SKM-1 (cell line): ENCODE data around the gene OCA2.

Source experiments
- DNase-seq: peaks from one replicate; lab custom pipeline; 2025; ENCODE audit not compliant: unreplicated experiment; lab: John Stamatoyannopoulos, UW

Gene OCA2

DNA sequence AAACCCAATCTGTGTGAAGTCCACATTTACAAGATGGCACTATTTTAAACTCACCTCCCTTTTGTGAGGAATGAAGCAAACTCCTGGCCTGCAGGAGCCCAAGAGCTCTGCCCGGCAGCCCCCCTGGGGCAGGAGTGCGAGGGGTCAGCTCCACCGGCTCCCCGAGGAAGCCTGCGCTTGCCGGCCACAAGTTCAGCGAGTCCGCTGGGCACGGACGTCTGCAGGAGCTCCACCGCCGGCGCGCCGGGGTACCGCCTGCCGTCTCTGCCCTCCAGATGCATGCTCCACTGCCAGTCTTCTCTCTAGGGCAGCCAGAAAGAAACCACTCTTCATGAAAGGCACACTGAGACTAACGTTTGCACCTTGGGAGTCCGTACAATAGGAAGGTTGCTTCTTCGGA lies 17.5 kb downstream of the OCA2 start:
- DNase-seq = no peak

- DNase-seq = no peak
Measured at GRCh38 chr15:28080386-28080785, 18.7 kb downstream of the OCA2 start.

- no peak for DNase-seq
Measured at GRCh38 chr15:28079313-28079969, 19.7 kb downstream of the OCA2 start.

GRCh38 chr15:28078191-28078719 lies 20.9 kb downstream of the OCA2 start:
- DNase-seq = no peak

DNA sequence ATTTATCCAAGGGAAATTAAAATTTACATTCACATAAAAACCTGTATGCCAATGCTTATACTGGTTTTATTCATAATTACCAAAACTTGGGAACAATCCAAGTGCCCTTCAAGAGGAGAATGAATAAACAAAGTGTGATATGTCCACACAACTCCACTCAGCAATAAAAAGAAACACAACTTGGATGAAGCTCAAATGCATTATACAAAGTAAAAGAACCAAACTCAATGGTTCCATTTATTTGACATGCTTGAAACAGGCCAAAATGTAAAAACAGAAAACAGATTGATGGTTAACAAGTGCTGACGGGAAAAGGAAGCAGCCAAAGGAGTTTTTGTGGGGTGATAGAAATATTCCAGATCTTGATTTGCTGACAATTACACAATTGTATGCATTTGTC lies 23.5 kb downstream of the OCA2 start:
- DNase-seq = no peak

DNA sequence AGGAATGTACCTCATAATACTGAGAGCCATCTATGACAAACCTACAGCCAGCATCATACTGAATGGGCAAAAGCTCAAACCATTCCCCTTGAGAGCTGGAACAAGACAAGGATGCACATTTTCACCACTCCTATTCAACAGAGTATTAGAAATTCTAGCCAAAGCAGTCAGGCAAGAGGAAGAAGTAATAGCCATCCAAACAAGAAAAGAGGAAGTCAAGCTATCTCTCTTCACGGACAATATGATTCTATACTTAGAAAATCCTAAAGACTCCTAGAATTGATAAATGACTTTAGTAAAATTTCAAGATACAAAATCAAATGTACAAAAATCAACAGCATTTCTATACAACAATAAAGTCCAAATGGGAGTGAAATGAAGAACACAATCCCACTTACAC lies 30.2 kb downstream of the OCA2 start:
- peak; percentile 10 for DNase-seq

DNA sequence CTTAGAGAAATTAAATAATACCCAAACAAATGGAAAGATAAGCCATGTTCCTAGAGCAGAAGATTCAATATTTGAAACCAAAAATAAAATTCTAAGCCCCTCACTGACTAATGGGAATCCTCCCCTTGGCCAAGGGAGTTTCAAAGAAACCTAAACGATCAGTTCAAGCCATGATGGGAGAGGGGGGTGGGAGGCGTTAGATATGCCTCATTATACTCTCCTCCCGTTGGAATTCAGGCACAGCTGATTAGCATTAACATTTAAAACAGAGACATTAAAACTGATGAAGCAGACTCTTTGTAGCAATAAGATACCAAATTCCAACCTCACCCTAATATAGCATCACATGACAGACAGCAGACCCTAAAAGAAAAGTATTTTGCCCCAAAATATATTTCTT lies 32.9 kb downstream of the OCA2 start:
- no peak for DNase-seq

DNA sequence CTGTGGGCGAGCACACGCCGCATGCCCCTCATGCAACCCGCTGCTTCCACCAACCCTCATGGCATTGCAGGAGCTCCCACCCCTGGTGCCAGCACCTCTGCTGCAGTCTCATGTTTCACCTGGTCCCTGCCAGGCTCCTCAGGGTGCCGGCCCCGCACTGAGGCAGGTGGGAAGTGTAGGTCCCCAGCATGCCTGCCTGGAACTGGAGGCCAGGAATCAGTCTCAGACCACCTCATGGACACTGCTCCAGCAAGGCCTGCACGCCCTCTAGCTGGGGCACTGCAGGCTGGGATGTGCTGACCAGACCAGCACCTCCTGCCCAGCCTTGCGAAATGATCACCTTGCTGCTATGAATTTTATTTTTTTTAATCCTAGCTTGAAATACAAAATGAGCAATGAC lies 39.1 kb downstream of the OCA2 start:
- no peak for DNase-seq

- DNase-seq = no peak
Measured at GRCh38 chr15:28058082-28058481, 41.0 kb downstream of the OCA2 start.

GRCh38 chr15:28051955-28052633 lies 47.0 kb downstream of the OCA2 start:
- DNase-seq = no peak

DNA sequence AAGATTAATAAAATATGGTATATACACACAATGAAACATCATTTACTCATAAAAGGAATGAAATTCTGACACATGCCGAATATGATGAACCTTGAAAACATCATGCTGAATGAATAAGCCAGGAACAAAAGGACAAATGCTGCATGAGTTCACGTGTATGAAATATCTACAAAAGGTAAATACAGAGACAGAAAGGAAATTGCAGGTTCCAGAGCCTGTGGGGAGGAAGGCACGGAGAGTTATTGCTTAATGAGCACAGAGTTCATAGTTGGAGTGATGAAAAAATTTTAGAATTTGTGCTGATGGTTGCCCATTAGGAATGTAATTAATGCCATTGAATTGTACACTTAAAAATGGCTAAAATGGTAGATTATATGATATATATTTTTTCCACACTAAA lies 49.5 kb downstream of the OCA2 start:
- DNase-seq = no peak

DNA sequence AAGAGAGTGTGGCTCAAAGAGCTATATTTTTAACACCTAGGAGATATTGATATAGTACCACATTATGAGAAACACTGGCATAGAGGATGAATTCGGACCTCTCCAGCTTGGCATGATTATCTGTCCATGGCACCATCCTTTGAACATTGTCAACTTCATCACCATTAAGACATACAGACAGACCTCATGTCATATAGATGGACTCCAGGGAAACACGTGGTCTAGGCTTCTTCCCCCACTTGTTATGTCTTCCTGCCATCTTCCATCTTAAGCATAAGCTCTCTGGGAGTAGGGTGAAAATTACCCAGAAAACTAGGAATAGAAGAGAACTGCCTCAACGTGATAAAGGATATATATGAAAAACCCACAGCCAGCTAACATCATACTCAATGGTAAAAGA lies 51.8 kb downstream of the OCA2 start:
- no peak for DNase-seq

- DNase-seq = no peak
Measured at GRCh38 chr15:28044121-28044672, 54.9 kb downstream of the OCA2 start.

DNA sequence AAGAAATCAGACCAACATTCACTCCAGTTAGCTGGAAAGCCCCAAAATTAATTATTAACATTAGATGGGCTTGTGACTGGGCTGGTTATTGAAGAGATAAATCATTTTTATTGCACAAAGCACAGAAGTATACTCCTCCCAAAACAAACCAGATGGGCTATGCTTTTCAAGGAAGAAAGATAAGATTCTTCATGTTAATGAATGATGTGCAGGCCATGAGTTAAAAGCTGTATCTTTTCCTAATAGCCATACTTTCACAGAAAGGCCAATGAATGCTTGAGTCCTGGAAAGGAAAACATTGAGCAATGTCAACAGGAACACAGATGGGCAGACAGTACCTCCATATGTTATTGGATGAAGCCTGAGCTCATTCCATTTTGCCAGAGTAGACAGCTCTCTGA lies 55.4 kb downstream of the OCA2 start:
- DNase-seq = no peak

GRCh38 chr15:28037969-28038590 lies 61.0 kb downstream of the OCA2 start:
- DNase-seq = no peak

- DNase-seq = no peak
Measured at GRCh38 chr15:28033443-28033842, 65.7 kb downstream of the OCA2 start.

DNA sequence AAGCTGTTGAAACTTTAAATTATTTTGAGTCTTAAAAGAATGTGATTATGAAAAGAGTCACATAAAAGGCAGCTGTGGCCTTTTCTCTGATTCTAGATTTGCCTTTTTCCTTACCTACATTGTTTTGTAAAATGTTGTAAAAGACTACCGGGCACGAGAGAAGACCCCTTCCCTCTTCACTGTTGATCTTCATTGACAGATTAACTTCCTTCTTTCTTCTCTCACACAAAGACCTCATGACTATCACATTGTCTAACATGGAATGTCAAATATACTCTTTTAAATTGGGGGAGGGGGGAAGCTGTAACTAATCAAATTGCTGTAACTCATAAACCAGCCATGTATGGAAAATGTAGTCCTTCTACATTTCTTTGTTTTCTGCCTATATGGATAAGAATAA lies 68.3 kb downstream of the OCA2 start:
- no peak for DNase-seq

DNA sequence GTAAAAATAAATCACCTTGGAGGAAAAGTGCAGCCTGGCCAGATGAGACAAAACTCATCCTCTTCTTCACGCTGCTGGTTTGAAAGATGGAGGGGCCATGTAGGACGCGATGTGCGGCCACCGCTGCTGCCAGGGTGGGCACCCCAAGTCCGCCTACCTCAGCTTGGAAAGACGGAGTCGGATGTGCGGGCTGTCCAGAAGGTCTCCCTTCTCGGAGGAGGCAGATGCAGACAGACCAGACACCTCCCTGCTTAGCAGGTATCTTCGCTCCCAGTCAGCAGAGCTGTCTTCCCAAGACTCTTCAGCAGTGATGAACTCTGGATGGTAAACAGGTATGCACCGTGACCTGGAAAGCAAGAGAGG lies 71.4 kb downstream of the OCA2 start:
- no peak for DNase-seq

DNA sequence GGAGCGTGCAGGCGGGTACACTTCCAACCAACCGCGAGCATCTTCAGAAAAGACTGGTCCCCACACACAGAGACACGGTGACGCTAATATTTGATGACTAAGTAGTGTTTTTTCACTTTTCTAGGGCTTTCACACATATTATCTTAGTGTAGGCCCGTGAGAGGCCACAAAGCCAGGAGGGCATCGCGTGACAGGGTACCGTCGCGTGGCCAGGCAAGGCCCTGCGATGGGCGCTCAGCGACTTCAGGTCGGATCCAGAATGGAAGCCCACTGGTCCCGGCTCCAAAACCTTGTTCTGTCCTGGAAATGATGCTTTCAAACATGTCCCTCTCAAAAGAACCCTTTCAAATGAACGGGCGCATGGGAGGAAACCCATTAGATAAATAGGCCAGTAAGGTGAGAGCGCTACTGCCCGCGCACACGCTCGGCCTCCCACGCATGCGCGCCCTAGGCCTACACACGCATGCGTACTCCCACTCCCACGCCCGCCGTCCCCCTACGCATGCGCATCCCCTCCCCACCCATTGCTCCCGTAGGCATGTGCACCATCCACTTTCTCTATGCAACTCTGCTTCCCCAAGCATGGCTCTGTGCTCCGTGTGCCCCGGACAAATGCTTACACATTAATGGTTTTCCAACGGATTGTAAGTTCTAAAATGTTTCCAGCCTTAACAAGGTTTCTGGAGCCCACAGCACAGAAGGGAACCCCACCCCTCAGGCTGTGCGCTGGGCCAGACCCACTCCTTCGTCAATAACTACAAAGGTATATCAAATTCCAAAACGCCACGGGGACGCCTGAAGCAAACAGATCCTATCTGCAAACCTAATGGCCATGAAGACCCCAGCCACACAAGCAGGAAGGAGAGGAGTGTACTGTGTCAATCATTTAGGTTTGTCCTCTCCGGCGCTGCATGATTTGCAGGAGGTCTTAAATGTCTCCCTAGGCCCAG lies 72.1 kb downstream of the OCA2 start:
- no peak for DNase-seq

DNA sequence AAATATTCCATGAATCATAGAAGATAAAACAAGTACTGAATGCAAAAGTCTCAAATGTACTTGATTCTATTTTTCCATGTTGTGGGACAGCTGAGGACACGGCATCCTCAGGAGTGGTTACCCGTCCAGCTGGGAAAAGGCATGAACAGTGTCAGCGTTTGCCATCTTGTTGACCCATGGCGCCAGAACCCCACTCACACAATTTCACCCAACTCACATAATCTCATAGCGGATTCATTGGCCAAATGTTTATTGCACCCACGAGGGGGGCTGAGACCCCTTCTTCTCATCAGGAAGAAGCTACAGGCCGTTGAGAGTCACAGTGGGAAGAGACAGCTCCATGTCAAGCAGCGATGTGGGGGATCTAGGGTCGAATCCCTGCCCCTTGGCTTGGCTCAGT lies 72.9 kb downstream of the OCA2 start:
- DNase-seq = no peak

GRCh38 chr15:28025413-28025812 lies 73.7 kb downstream of the OCA2 start:
- no peak for DNase-seq
